Measurements from ENCODE around the gene ATG3. TPM values are rescaled to one million over a fixed set of nuclear protein-coding genes. Genes with fewer than 3 reads are reported as not detected.
A peak's percentile ranks its signal among the peaks of the same experiment; 100 is the strongest.

ATG3 gene
- total RNA-seq, 1 experiment from 2014 or later, result 97.2 TPM

GRCh38 chr3:112605285-112605684 lies 43.5 kb upstream of the ATG3 start:
- H3K27ac Mint-ChIP-seq (ENCODE audit: low read depth, unreplicated experiment), result no peak overlapping the region
- CTCF ChIA-PET, result no interaction called here
- POLR2A ChIA-PET, result interaction anchor here (0.9 kb wide), 1 partner anchor 10 kb away, joined by 3 read pairs; no protein-coding TSS in a partner anchor
- H3K4me3 Mint-ChIP-seq (ENCODE audit: unreplicated experiment), result no peak overlapping the region
- intact Hi-C loops (cut with micrococcal nuclease), result no loop called here
- no peaks in the 10 kb centered on the region for H3K4me1 Mint-ChIP-seq (ENCODE audit: insufficient read depth, unreplicated experiment)
- no peaks in the 10 kb centered on the region for H3K9me3 Mint-ChIP-seq (ENCODE audit: unreplicated experiment)
- BruUV-seq (replicated peaks), result no TSS peak
- H3K36me3 Mint-ChIP-seq (ENCODE audit: insufficient read depth, unreplicated experiment), result no peaks in the 10 kb centered on the region
- H3K27me3 Mint-ChIP-seq (ENCODE audit: insufficient read depth, unreplicated experiment), result no peaks in the 10 kb centered on the region
- TF ChIP-seq, protein P1, sequence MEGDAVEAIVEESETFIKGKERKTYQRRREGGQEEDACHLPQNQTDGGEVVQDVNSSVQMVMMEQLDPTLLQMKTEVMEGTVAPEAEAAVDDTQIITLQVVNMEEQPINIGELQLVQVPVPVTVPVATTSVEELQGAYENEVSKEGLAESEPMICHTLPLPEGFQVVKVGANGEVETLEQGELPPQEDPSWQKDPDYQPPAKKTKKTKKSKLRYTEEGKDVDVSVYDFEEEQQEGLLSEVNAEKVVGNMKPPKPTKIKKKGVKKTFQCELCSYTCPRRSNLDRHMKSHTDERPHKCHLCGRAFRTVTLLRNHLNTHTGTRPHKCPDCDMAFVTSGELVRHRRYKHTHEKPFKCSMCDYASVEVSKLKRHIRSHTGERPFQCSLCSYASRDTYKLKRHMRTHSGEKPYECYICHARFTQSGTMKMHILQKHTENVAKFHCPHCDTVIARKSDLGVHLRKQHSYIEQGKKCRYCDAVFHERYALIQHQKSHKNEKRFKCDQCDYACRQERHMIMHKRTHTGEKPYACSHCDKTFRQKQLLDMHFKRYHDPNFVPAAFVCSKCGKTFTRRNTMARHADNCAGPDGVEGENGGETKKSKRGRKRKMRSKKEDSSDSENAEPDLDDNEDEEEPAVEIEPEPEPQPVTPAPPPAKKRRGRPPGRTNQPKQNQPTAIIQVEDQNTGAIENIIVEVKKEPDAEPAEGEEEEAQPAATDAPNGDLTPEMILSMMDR (IDR thresholded peaks at IDR 0.05; ENCODE audit: unreplicated experiment), result no peak
- no peak for DNase-seq (ENCODE audit: unreplicated experiment)

DNA sequence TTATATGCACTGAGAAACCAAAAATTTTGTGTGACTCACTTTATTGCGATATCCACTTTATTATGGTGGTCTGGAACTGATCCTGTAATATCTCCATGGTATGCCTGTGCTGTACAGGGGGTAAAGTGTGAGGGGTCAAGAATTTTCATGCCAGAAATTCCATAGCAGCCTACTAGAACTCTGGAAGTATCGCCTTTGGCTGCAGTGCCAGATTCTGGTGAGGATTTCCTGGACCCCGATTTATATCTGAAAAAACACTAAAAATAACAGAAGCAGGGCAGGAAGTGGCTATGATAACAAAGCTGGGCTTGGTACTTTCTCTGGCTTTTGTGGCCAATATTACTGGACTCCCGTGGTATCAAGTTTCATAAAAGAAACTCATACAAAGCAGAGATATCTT lies 42.8 kb upstream of the ATG3 start:
- Mint-ChIP-seq H3K36me3 (ENCODE audit: insufficient read depth, unreplicated experiment) (no peaks in the 10 kb centered on the region), H3K27ac (ENCODE audit: low read depth, unreplicated experiment) (no peak overlapping the region), H3K4me3 (ENCODE audit: unreplicated experiment) (no peak overlapping the region), H3K9me3 (ENCODE audit: unreplicated experiment) (no peaks in the 10 kb centered on the region), H3K4me1 (ENCODE audit: insufficient read depth, unreplicated experiment) (no peaks in the 10 kb centered on the region), H3K27me3 (ENCODE audit: insufficient read depth, unreplicated experiment) (no peaks in the 10 kb centered on the region)
- peak; percentile 35 for DNase-seq (ENCODE audit: unreplicated experiment)
- POLR2A ChIA-PET, result interaction anchor here (0.7 kb wide), 1 partner anchor 9 kb away, joined by 3 read pairs; no protein-coding TSS in a partner anchor
- TF ChIP-seq, protein P1 (IDR thresholded peaks at IDR 0.05; ENCODE audit: unreplicated experiment), result no peak
- BruUV-seq (replicated peaks), result no TSS peak
- intact Hi-C loops (cut with micrococcal nuclease), result no loop called here
- CTCF ChIA-PET, result interaction anchor here (0.7 to 1.3 kb wide), 2 partner anchors 32 to 39 kb away, joined by 4 read pairs; no protein-coding TSS in a partner anchor

GRCh38 chr3:112602217-112602838 lies 40.6 kb upstream of the ATG3 start:
- Mint-ChIP-seq H3K36me3 (ENCODE audit: insufficient read depth, unreplicated experiment) (peaks cover 6% of the 10 kb centered on the region), H3K4me3 (ENCODE audit: unreplicated experiment) (no peak overlapping the region), H3K4me1 (ENCODE audit: insufficient read depth, unreplicated experiment) (no peaks in the 10 kb centered on the region), H3K27ac (ENCODE audit: low read depth, unreplicated experiment) (no peak overlapping the region), H3K9me3 (ENCODE audit: unreplicated experiment) (no peaks in the 10 kb centered on the region), H3K27me3 (ENCODE audit: insufficient read depth, unreplicated experiment) (no peaks in the 10 kb centered on the region)
- DNase-seq (ENCODE audit: unreplicated experiment), result no peak
- POLR2A ChIA-PET, result interaction anchor here (0.6 to 0.8 kb wide), 2 partner anchors 9 to 12 kb away, joined by 3 to 5 read pairs; no protein-coding TSS in a partner anchor
- TF ChIP-seq, protein P1 (IDR thresholded peaks at IDR 0.05; ENCODE audit: unreplicated experiment), result no peak
- no TSS peak for BruUV-seq (replicated peaks)
- intact Hi-C loops (cut with micrococcal nuclease), result loop anchor here (2.0 kb wide), 1 partner anchor 20 kb away; no protein-coding TSS in a partner anchor
- CTCF ChIA-PET, result no interaction called here

DNA sequence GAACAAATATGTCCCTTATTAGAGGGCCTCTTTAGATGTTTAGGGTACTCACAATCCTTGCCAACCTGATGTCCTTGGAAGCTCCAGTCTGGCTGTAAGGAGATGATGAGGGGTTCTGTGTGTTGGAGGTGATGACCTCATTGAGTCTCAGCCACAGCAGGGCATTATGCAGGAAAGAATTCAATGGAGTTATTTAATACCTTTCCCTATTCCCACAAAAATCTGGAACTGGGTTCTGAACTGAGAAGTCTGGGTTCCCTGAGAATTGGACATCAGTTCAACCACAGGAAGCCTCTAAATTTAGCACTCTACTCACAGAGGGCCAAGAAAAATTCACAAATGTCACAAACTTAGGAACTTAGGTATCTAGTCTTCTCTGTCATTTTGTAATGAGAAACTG lies 37.0 kb upstream of the ATG3 start:
- H3K27ac Mint-ChIP-seq (ENCODE audit: low read depth, unreplicated experiment), result no peak overlapping the region
- no peaks in the 10 kb centered on the region for H3K27me3 Mint-ChIP-seq (ENCODE audit: insufficient read depth, unreplicated experiment)
- POLR2A ChIA-PET, result interaction anchor here (0.7 kb wide), 1 partner anchor 10 kb away, joined by 4 read pairs; no protein-coding TSS in a partner anchor
- peaks cover 6% of the 10 kb centered on the region for H3K36me3 Mint-ChIP-seq (ENCODE audit: insufficient read depth, unreplicated experiment)
- no peaks in the 10 kb centered on the region for H3K4me1 Mint-ChIP-seq (ENCODE audit: insufficient read depth, unreplicated experiment)
- CTCF ChIA-PET, result interaction anchor here (1.1 to 2.8 kb wide), 3 partner anchors 17 to 31 kb away, joined by 3 to 12 read pairs (median 4); no protein-coding TSS in a partner anchor
- TF ChIP-seq, protein P1 (IDR thresholded peaks at IDR 0.05; ENCODE audit: unreplicated experiment), result no peak
- no peaks in the 10 kb centered on the region for H3K9me3 Mint-ChIP-seq (ENCODE audit: unreplicated experiment)
- H3K4me3 Mint-ChIP-seq (ENCODE audit: unreplicated experiment), result no peak overlapping the region
- intact Hi-C loops (cut with micrococcal nuclease), result no loop called here
- DNase-seq (ENCODE audit: unreplicated experiment), result no peak
- BruUV-seq (replicated peaks), result no TSS peak

Data from MCF 10A (cell line).